Measurements from ENCODE around the gene DAB2. TPM values are rescaled to one million over a fixed set of nuclear protein-coding genes. Genes with fewer than 3 reads are reported as not detected.

Gene DAB2
- total RNA-seq, 1 experiment from 2014 or later, result 2.3 TPM

DNA sequence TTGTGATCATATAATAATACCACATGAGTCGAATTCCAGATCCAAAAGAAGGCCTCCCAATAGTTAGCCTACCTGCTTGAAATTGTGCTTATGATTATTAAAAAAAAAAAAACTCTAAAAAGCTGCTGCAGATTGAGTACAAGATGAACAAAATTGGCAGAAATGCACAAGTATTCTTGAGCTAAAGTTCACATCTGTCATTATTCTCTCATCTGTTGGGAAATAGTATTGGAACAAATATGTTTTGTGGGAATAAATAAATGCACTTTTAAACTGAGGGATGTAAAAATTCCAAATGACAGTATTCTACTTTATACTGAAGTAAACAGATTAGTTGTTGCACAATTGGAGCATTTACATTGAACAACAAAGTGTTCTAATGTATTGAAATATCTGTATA is 15.7 kb downstream of the DAB2 start:
- no peaks in the 10 kb centered on the region for H3K27me3 ChIP-seq (ENCODE audit: insufficient read depth, low read length)
- H2BK12ac ChIP-seq (ENCODE audit: insufficient read length, low read depth, low read length), result no peak overlapping the region
- Mint-ChIP-seq H3K36me3 (ENCODE audit: insufficient read depth in 1 of 3, low read depth in 3 of 3) (no peaks in the 10 kb centered on the region), H3K27me3 (ENCODE audit: low read depth) (no peaks in the 10 kb centered on the region), H3K4me3 (no peak overlapping the region), H3K9me3 (no peaks in the 10 kb centered on the region), H3K4me1 (peaks cover 16 to 19% of the 10 kb centered on the region in 2 experiments), H3K27ac (no peak overlapping the region)
- H3T11ph ChIP-seq (ENCODE audit: low read length), result no peak overlapping the region
- no peak overlapping the region for H2BK120ac ChIP-seq (ENCODE audit: low read depth, low read length, poor library complexity, severe bottlenecking)
- H3K79me1 ChIP-seq (ENCODE audit: insufficient read depth, low read depth, low read length, poor library complexity, severe bottlenecking), result no peaks in the 10 kb centered on the region
- no peak overlapping the region for H3K56ac ChIP-seq (ENCODE audit: insufficient read length, low read depth, low read length)
- H2BK20ac ChIP-seq (ENCODE audit: low read depth, low read length, poor library complexity, severe bottlenecking), result no peak overlapping the region
- no peak for DNase-seq
- no peak overlapping the region for H3K23ac ChIP-seq (ENCODE audit: insufficient read length, low read depth, low read length)
- H2AFZ ChIP-seq (ENCODE audit: low read length), result no peak overlapping the region
- H4K20me1 ChIP-seq (ENCODE audit: control insufficient read depth, insufficient read depth, insufficient read length), result no peaks in the 10 kb centered on the region
- peaks cover 4% of the 10 kb centered on the region; the same call in 1 of the 2 replicates for H3K4me1 ChIP-seq (ENCODE audit: insufficient read depth, low read length)
- no peak overlapping the region for H4K91ac ChIP-seq (ENCODE audit: insufficient read length, low read depth, low read length)
- H3K14ac ChIP-seq (ENCODE audit: insufficient read depth, low read length), result no peak overlapping the region
- H4K8ac ChIP-seq (replicated peaks; ENCODE audit: insufficient read length, low read depth, low read length), result no peak overlapping the region
- H2BK5ac ChIP-seq (ENCODE audit: insufficient read length, low read length), result no peak overlapping the region
- no peak overlapping the region for H3K4me2 ChIP-seq (ENCODE audit: insufficient read depth, insufficient read length, low read length)
- no peak overlapping the region for H4K5ac ChIP-seq (ENCODE audit: insufficient read length, low read depth, low read length)
- no peak overlapping the region for H3K9ac ChIP-seq (ENCODE audit: extremely low read depth, insufficient read length, low read length)
- WGBS (ENCODE audit: extremely low coverage, insufficient read length, low lambda C conversion rate), result no CpG with 5 or more reads among the region's 1 CpG
- H3K23me2 ChIP-seq (ENCODE audit: insufficient read length, low read depth, low read length, poor library complexity, severe bottlenecking), result no peaks in the 10 kb centered on the region
- no peaks in the 10 kb centered on the region for H3K9me3 ChIP-seq (ENCODE audit: control insufficient read depth, low read depth, low read length)
- H3K79me2 ChIP-seq (ENCODE audit: insufficient read depth, low read length), result no peaks in the 10 kb centered on the region
- no peak overlapping the region for H3K18ac ChIP-seq (ENCODE audit: insufficient read length, low read depth, low read length)
- no peak overlapping the region for H2BK15ac ChIP-seq (ENCODE audit: low read depth, low read length)
- H3K4ac ChIP-seq (ENCODE audit: low read depth, low read length), result no peak overlapping the region
- H2AK5ac ChIP-seq (ENCODE audit: insufficient read length, low read length), result no peak overlapping the region
- TF ChIP-seq, protein P1, sequence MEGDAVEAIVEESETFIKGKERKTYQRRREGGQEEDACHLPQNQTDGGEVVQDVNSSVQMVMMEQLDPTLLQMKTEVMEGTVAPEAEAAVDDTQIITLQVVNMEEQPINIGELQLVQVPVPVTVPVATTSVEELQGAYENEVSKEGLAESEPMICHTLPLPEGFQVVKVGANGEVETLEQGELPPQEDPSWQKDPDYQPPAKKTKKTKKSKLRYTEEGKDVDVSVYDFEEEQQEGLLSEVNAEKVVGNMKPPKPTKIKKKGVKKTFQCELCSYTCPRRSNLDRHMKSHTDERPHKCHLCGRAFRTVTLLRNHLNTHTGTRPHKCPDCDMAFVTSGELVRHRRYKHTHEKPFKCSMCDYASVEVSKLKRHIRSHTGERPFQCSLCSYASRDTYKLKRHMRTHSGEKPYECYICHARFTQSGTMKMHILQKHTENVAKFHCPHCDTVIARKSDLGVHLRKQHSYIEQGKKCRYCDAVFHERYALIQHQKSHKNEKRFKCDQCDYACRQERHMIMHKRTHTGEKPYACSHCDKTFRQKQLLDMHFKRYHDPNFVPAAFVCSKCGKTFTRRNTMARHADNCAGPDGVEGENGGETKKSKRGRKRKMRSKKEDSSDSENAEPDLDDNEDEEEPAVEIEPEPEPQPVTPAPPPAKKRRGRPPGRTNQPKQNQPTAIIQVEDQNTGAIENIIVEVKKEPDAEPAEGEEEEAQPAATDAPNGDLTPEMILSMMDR (conservative IDR thresholded peaks at IDR 0.05), result no peak
- H3K27ac ChIP-seq (ENCODE audit: insufficient read length, low read depth, low read length), result no peak overlapping the region

Data from H9 (cell line).